SH-SY5Y (cell line): Measurements from ENCODE around the gene SCNN1B.

Experiments
- GATA2 ChIP-seq: IDR thresholded peaks from 2 replicates; pipeline ENCODE4 v1.6.1; 2011; ENCODE audit warnings: mild to moderate bottlenecking, low read depth, low read length
- GATA3 ChIP-seq: IDR thresholded peaks from 2 replicates; pipeline ENCODE4 v1.6.1; 2011; ENCODE audit warnings: low read depth, mild to moderate bottlenecking, low read length, moderate library complexity

- TF ChIP-seq GATA2 (no peak), GATA3 (no peak)
These were observed 87.1 kb downstream of the SCNN1B start for GRCh38 chr16:23389201-23389600.
